Vagina (tissue), 2 donors: ENCODE data around the gene SIX3.

Experiments
- POLR2A ChIP-seq, 2 donors: fragments of 450-650 bp; IDR thresholded peaks; one replicate each; pipeline ENCODE4 v1.6.1; 2017; ENCODE audit warnings: antibody characterized with exemption in 2 of 2, mild to moderate bottlenecking in 2 of 2, moderate library complexity in 2 of 2
- POLR2AphosphoS5 ChIP-seq, 2 donors: sonication (generic); formaldehyde crosslinking; IDR thresholded peaks; one replicate each; pipeline ENCODE4 v1.9.0; 2017; ENCODE audit warnings: antibody characterized with exemption in 2 of 2, mild to moderate bottlenecking in 2 of 2, low read depth in 1 of 2; ENCODE audit not compliant: insufficient read depth in 1 of 2

DNA sequence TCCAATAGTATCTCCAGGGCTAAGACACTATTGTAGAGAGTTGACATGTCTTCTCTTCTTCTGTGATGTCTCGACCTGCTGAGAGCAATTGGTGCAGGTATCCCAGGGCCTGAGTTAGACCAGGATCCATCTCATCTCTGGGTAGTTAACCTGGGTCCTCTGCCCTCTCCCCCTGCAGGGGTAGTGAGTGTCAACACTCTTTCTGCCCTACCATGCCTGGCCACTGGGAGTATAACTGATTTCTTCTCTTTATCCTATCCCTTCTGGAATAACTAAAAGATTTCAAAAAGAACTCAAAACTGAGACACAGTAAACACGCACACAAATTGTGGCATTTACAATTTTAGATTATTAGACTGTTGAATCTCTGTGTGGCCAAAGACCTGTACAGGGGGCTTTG is 20.8 kb upstream of the SIX3 start:
- TF ChIP-seq POLR2AphosphoS5 (IDR thresholded peaks at IDR 0.05; ENCODE audit: insufficient read depth in 1 of 2, low read depth in 1 of 2) (no peak), POLR2A (IDR thresholded peaks at IDR 0.05) (no peak)
